HG03520 (cell line): ENCODE measurements around the gene FTO.

Experiments used
- ATAC-seq: cut with Tn5 transposase; IDR thresholded peaks from one replicate; pipeline ENCODE4 v1.9.1; 2021; ENCODE audit warnings: mild to moderate bottlenecking, moderate library complexity; ENCODE audit not compliant: unreplicated experiment

The FTO gene

GRCh38 chr16:53707671-53708070 lies 3.7 kb downstream of the FTO start:
- no peak for ATAC-seq

- no peak for ATAC-seq
Measured at GRCh38 chr16:53708490-53708889, 4.5 kb downstream of the FTO start.

- ATAC-seq: no peak
Measured at GRCh38 chr16:53711390-53711789, 7.4 kb downstream of the FTO start.

DNA sequence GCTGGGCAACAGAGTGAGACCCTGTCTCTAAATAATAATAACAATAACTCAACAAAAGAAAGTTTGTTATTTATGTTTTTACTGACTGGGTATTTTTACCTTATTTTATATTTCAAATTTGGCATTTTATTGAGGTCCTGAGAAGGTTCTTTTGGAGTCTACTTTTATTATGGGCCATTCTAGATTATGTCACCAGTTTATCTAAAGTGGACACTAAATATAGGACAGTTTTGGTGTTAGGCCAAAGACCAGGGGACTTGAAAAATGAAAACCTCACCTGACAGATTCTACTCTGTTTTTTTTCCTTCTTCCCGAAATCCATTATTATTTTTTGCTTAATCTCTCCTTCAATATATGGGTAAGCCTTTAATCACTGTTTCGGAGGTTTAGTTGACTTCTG lies 8.1 kb downstream of the FTO start:
- ATAC-seq: no peak

- ATAC-seq: no peak
Measured at GRCh38 chr16:53713403-53714204, 9.6 kb downstream of the FTO start.

GRCh38 chr16:53714205-53715022 lies 10.5 kb downstream of the FTO start:
- no peak for ATAC-seq

DNA sequence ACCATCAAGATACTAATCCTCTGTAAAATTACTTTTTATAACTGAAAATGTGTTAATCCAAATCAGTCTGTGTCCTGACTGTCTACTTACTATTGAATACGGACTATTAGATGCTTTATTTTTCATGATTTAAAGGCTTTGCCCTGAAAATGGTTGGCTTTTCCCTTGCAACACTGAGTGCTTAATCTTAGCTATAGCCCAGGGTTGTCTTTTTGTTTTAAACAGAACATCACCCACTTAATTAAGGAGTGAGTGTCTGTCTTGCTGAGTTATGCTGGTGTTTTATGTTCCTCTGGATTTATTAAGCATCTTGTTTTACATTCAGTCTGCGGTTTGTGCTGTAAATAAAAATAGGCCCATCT lies 11.0 kb downstream of the FTO start:
- no peak for ATAC-seq

DNA sequence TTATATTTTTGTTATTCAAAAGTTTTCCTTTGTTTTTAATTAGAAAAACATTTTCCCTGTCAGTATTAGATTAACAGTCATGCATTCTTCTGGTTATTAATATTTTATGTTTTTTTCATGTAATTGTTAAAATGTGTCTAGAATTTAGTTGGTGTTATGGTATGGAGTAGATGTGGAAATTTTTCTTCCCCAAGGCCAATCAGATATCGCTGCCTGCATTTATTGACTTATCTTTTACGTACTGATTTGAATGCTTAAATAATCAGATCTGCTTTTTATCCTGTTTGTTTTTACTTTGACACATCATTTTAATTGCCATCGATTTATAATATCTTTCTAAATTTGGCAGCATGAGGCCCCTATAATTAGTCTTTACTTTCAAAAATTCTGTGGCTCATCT lies 13.6 kb downstream of the FTO start:
- ATAC-seq: no peak

DNA sequence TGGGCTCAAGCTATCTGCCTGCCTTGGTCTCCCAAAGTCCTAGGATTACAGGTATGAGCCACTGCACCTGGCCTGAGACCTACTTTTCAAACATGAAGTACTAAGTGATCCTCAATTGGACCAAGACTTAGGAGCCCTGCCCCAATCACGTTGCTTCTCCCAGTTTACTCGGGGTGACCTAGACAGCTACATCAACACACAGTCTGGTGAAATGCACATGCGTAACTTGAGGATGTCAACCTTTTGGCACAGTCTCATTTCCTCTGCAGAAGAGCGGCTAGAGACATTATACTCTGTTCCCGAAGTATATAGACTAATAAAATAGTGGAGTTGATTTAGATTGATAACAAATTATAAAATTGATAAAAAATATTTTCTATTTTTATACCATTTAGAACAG lies 17.1 kb downstream of the FTO start:
- ATAC-seq: no peak

GRCh38 chr16:53726625-53727024 lies 22.7 kb downstream of the FTO start:
- no peak for ATAC-seq

DNA sequence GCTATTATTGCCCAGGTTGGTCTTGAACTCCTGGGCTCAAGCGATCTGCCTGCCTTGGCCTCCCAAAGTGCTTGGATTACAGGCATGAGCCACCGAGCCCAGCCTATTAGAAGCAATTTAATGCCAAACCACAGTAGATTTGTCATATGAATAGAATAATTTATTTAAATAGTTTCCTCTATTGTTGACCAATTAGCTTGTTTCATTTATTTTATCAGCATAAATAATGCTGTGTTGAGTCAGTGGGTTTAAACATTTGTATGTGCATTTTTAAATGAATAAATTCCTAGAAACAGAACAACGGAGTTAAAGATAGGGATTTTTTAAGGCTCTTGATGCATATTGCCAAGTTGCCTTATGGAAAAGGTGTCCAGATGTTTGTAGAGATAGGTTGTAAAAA lies 26.7 kb downstream of the FTO start:
- no peak for ATAC-seq

GRCh38 chr16:53732296-53732929 lies 28.5 kb downstream of the FTO start:
- no peak for ATAC-seq

DNA sequence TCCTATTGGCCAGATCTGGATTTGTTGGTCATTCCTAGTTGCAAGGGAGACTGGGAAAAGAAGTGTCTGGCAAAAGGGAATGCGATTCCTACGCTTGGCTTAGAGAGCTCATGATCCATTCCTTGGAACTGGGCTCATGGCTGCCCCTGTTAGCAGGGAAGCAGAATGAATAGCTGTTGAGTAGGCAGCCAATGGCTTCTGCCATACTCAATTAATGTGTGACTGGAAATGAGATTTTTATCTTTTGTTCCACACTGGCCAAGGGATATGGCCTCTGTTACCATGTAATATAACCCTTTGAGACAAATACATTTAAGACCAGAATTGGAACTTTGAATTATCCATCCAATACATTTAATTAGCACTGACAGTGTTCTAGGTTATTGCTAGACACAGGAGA lies 31.0 kb downstream of the FTO start:
- no peak for ATAC-seq

DNA sequence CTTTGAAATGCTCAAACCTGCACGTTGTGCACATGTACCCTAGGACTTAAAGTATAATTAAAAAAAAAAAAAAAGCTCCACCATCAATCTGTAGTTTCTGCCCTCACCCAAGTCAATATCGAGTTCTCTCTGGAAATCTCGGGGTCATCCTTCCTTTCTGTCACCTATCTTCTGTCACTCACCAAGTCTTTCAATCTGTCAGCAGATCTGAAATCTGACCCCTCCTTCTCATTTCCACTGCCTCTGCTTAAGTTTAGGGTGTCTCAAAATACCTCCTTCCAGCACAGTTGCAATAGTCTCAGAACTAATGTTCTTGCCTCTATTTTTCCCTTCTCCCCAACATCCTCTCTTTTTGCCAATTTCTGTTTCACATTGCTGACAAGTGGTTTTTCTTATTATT lies 32.3 kb downstream of the FTO start:
- ATAC-seq: no peak

DNA sequence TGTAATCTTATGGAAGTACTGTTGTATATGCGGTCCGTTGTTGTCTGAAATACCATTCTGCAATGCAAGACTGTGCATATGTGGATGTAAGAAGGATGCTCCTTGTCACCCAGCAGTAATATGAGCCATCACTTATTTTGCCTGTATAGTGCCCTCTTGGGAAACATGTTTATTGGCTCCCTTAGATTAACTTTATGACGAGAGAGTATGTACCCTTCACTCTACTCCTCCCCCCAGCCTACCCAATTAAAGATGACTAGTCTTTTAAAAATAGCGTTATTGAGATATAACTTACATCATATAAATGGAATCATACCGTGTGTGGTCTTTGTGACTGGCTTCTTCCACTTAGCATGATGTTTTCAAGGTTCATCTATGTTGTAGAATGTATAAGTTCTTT lies 33.6 kb downstream of the FTO start:
- no peak for ATAC-seq

GRCh38 chr16:53740476-53740875 lies 36.5 kb downstream of the FTO start:
- ATAC-seq: no peak

DNA sequence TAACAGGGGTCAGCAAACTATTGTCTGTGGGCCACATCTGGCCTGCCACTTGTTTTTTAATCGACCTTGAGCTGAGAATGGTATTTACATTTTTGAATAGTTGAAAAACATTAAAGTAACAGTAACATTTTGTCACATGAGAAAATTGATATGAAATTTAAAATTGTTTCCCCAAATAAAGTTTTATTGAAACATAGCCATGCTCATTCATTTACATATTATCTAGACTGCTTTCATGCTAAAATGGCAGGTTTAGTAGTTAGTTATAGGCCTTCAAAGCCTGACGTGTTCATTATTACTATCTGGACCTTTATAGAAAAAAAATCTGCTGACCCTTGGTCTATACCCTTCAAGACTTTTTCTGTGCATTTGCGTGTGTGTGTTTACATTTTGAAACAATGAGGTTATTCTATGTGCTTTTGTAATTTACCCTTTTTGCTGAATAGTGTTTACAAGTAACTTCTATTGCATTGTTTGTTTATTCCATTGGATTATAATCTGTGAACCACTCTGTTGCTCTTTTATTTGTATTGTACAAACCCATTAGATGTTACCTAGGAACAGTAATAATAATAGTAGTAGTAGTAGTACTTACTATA lies 37.1 kb downstream of the FTO start:
- ATAC-seq: no peak

- no peak for ATAC-seq
Measured at GRCh38 chr16:53741546-53741945, 37.6 kb downstream of the FTO start.

DNA sequence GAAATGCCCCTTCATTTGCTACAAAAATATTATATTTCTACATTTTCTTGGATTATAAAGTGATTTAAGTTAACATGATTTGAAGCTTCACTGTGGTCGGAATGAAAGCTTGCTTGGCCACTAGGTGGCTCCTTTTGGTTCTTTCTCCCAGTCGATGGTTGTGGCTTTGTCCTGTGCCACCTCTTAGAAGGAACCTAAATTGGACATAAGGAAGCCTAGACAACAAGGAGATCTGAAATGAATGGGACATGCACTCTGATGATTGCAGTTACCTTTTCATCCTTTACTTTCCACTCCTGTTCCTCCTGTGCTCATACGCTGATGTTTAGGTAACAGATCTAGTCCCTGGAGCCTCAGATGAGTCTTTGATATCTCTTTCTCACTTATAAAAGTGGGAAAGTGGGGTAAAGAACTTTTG lies 39.2 kb downstream of the FTO start:
- ATAC-seq: peak; percentile 50

DNA sequence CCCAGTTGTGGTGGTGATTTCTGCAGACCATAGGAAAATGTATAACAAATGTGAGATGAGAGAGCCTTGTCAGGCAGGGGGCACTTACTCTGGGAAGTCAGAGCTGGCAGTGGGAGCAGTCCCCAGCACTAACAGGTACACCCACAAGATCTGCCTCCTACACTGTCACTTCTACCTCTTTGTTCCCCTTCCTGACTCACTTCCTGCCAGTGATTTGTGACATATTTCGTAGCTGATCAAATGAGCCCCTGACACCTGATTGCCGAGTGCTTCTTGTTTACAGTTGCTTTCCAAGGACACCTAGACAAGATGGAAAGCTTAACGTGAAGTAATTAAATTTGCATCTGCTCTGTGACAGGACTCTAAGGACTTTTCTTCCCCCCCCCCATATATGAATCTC lies 40.5 kb downstream of the FTO start:
- ATAC-seq: no peak

- no peak for ATAC-seq
Measured at GRCh38 chr16:53745086-53745485, 41.1 kb downstream of the FTO start.
